ENCODE results near the gene KCNH5. TPM values are rescaled to one million over a fixed set of nuclear protein-coding genes. Genes with fewer than 3 reads are reported as not detected.
"Not testable (repeated sequence)": the region's sequence is repeated elsewhere in the genome, so short reads cannot be mapped to it uniquely, and the experiment has no call there.

The KCNH5 gene
- total and polyA plus RNA-seq, 12 donors = 0.15 TPM; not detected in 11

- Histone ChIP-seq H3K9me3 (no peaks in the 10 kb centered on the region), H3K27ac (no peak overlapping the region), H3K27me3 (peaks cover 0 to 2% (median 0%) of the 10 kb centered on the region in 7 donors), H3K36me3 (no peaks in the 10 kb centered on the region), H3K4me1 (no peaks in the 10 kb centered on the region), H3K4me3 (no peak overlapping the region)
- intact Hi-C loops (cut with DNase I) = no loop called here
- ATAC-seq = no peak
- no peak for TF ChIP-seq CTCF (IDR thresholded peaks at IDR 0.05)
- DNase-seq = no peak
These were observed 281.3 kb downstream of the KCNH5 start for GRCh38 chr14:62763951-62764350.

GRCh38 chr14:62759796-62760195 lies 285.5 kb downstream of the KCNH5 start:
- H3K27ac ChIP-seq = no peak overlapping the region
- WGBS, 2 donors = 54 to 61% methylated on average over 2 of the region's 2 CpGs
- TF ChIP-seq CTCF (IDR thresholded peaks at IDR 0.05) = no peak
- peaks cover 0 to 27% (median 8%) of the 10 kb centered on the region in 11 donors for H3K9me3 ChIP-seq
- intact Hi-C loops (cut with DNase I) = no loop called here
- no peak for ATAC-seq
- DNase-seq = no peak
- peaks cover 0 to 2% (median 0%) of the 10 kb centered on the region in 7 donors for H3K27me3 ChIP-seq
- H3K36me3 ChIP-seq = no peaks in the 10 kb centered on the region
- H3K4me1 ChIP-seq = no peaks in the 10 kb centered on the region
- H3K4me3 ChIP-seq = no peak overlapping the region

GRCh38 chr14:62746881-62747280 lies 298.4 kb downstream of the KCNH5 start:
- ATAC-seq; H3K4me1 ChIP-seq; H3K27ac ChIP-seq; H3K9me3 ChIP-seq; H3K27me3 ChIP-seq; H3K36me3 ChIP-seq; H3K4me3 ChIP-seq; intact Hi-C loops (cut with DNase I); DNase-seq: not testable (repeated sequence)
- 90 to 93% methylated on average over 11 of the region's 11 CpGs for WGBS, 2 donors

GRCh38 chr14:62745496-62745895 lies 299.8 kb downstream of the KCNH5 start:
- Histone ChIP-seq H3K27ac (no peak overlapping the region), H3K36me3 (no peaks in the 10 kb centered on the region), H3K4me3 (no peak overlapping the region), H3K4me1 (no peaks in the 10 kb centered on the region), H3K27me3 (no peaks in the 10 kb centered on the region), H3K9me3 (peaks cover 0 to 3% (median 0%) of the 10 kb centered on the region in 11 donors)
- WGBS, 2 donors = 66 to 67% methylated on average over 1 of the region's 1 CpG
- intact Hi-C loops (cut with DNase I) = no loop called here
- no peak for TF ChIP-seq CTCF (IDR thresholded peaks at IDR 0.05)
- no peak for DNase-seq
- no peak for ATAC-seq

- ATAC-seq (no peak), DNase-seq (no peak)
- no peaks in the 10 kb centered on the region for H3K36me3 ChIP-seq
- TF ChIP-seq CTCF (IDR thresholded peaks at IDR 0.05) = no peak
- no peak overlapping the region for H3K27ac ChIP-seq
- H3K27me3 ChIP-seq = no peaks in the 10 kb centered on the region
- 37 to 59% methylated on average over 2 of the region's 2 CpGs for WGBS, 2 donors
- no peaks in the 10 kb centered on the region for H3K4me1 ChIP-seq
- intact Hi-C loops (cut with DNase I) = no loop called here
- H3K9me3 ChIP-seq = peaks cover 0 to 3% (median 0%) of the 10 kb centered on the region in 11 donors
- H3K4me3 ChIP-seq = no peak overlapping the region
These were observed 301.7 kb downstream of the KCNH5 start for GRCh38 chr14:62743560-62743959.
